LNCAP (cell line): Measurements from ENCODE around the gene CPEB2.

Source experiments
- CTCF ChIP-seq: fragments of 450-650 bp; IDR thresholded peaks from 2 replicates; pipeline ENCODE4 v1.5.1; 2017; ENCODE audit warnings: mild to moderate bottlenecking

The CPEB2 gene

DNA sequence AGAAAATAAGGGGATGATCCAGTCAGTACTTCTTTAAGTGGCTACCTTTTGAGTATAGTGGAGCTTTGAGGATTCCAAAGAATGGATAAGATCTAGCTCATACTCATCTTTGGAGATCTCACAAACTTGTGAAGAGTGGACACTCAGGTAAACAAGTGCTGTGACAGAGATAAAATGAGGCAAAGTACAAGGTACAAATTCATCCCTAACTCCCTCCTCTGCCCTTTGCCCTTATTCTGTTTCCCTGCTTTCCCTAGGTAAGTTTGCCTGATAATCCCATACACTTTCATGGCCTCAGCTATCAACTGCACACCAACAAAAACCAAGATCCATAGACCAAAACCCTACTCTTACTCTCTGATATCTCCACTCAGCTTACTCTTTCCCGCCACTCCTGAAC lies 16.4 kb upstream of the CPEB2 start:
- no peak for TF ChIP-seq CTCF

- no peak for TF ChIP-seq CTCF
Measured at GRCh38 chr4:14987054-14987453, 15.2 kb upstream of the CPEB2 start.

DNA sequence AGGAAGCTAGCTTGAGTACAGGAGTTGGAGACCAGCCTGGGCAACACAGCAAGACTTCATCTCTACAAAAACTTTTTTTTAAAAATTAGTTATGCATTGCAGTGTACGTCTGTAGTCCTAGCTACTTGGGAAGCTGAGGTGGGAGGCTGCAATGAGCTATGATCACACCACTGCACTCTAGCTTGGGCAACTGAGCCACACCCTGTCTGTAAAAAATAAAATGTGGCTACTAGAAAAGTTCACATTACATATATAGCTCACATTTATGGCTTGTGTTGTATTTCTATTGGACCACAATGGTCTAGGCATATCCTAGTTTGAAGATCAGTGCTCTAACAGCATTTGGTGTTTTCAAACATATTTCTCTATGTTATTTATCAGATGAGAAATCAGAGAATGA lies 11.8 kb upstream of the CPEB2 start:
- TF ChIP-seq CTCF = no peak

DNA sequence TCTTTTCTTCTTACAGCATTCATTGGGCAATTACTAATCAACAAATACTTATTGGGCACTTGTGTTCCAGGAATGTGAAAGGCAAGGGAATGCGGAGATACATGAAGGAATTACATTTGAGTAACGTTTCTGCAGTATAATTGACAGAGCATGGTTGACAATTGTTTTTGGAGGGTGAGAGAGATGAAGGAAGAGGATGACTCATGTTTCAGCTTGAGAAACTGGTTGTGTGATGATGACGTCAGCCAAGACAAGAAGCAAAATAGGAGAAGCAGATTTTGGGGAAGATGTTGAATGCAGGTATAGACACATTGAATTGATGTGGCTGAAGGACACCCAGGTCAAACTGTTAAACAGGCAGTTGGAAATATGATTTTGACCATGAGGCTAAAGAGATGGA lies 8.0 kb upstream of the CPEB2 start:
- no peak for TF ChIP-seq CTCF

GRCh38 chr4:15001248-15001868 lies 923 bp upstream of the CPEB2 start:
- peak; percentile 20; the same call in 1 of the 2 replicates for TF ChIP-seq CTCF

DNA sequence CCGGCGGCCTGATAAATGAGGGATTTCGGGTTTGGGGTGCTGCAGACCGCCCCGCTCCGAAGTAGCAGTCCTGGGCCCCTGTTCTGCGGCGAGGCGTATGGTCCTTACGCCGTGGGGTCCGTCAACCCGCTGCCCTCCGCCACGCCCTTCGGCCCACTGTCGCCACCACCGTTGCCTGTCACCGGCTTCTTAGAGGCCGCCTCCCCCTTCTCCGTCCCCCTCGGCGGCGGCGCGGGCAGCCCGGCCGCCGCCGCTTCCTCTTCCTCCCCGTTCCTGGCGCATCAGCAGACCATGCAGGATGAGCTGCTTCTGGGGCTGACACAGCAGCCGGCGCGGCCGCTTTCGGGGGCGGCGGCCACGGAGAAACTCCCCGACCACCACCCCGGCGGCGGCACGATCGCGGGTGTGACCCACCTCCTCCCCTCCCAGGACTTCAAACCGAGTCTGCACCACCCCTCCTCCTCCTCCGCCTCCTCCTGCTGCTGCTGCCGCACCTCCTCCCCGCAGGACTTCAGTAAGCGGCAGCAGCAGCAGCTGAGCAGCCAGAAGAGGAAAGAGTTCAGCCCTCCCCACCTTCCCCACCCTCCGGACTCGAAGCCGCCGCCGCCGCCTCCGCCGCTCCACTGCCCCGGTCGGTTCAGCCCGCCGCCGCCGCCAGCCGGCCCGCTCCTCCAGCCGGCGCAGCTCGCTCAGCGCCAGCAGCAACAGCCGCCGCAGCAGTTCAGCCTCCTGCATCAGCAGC lies 549 bp downstream of the CPEB2 start:
- no peak for TF ChIP-seq CTCF

DNA sequence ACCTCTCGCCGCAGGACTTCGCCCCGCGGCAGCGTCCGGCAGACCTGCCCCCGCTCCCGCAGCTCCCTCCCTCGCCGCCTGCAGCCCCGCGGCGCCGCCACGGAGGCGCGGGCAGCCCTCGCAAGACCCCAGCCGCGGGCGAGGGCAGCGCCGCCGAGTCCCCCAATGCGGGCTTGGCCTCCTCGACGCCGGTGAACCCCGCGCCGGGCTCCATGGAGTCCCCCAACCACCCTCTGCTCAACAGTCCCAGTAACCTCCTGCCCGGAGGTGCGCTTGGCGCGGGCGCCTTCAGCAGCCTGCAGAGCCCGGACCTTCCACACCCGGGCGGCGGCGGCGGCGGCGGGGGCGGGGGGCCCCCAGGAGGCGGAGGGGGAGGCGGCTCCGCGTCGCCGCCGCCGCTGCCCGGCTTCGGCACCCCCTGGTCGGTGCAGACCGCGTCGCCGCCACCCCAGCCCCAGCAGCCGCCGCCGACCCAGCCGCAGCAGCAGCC lies 1.2 kb downstream of the CPEB2 start:
- no peak for TF ChIP-seq CTCF
